Prostate gland (tissue), 2 donors: ENCODE data around the gene ACSS1.

ENCODE experiments used
- CTCF ChIP-seq, 4 experiments: fragments of 200-600 bp in 2 of 4; fragments of 450-650 bp in 2 of 4; sonication (generic) in 2 of 4; IDR thresholded peaks; 1 replicate in 3 of 4; 2 replicates in 1 of 4; pipeline ENCODE4 v1.5.1; 2016 to 2019; ENCODE audit warnings: antibody characterized with exemption in 4 of 4, mild to moderate bottlenecking in 2 of 4, moderate library complexity in 2 of 4
- POLR2A ChIP-seq: fragments of 450-650 bp; IDR thresholded peaks from one replicate; pipeline ENCODE4 v1.6.1; 2016; ENCODE audit warnings: antibody characterized with exemption, mild to moderate bottlenecking
- POLR2AphosphoS5 ChIP-seq: sonication (generic); formaldehyde crosslinking; IDR thresholded peaks from one replicate; pipeline ENCODE4 v1.6.1; 2017; ENCODE audit warnings: antibody characterized with exemption

- TF ChIP-seq CTCF (IDR thresholded peaks at IDR 0.05) (peak in 1 of 4 experiments; percentile 19), POLR2AphosphoS5 (peak; percentile 95), POLR2A (no peak)
These were observed 18.1 kb downstream of the ACSS1 start for GRCh38 chr20:25039697-25040437.
